GM12892 (cell line): ENCODE measurements around the gene PRRC2B.

Experiments
- POLR2A ChIP-seq: IDR thresholded peaks from 2 replicates; pipeline ENCODE4 v1.6.1; 2011; ENCODE audit warnings: low read depth, low read length, control low read depth
- POLR2AphosphoS5 ChIP-seq: IDR thresholded peaks from 2 replicates; pipeline ENCODE4 v1.6.1; 2011; ENCODE audit warnings: low read depth, low read length, control low read depth
- TAF1 ChIP-seq: IDR thresholded peaks from 2 replicates; pipeline ENCODE4 v1.6.1; 2011; ENCODE audit warnings: low read depth, mild to moderate bottlenecking, control low read depth, low read length, borderline replicate concordance

DNA sequence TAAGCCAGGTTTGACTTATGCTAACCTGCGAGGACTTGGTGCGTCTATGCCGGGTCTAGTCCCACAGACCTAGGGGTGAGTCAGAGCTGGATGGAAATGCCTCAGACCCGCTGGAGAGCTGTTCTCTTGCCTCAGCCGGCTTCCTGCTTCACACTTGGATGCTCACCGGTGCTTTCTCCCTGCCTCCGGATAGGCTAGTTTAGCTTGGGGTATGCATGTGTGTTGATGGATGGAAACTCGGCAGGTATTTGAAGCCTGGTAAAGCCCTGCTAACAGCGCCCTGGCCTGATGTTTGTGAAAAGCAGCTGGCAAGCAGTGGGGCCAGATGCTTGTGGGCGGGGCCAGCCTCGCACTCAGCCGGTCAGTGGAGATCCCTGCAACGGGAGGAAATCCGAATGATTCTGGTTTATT, 29.3 kb downstream of the PRRC2B start:
- TF ChIP-seq POLR2A, result no peak
- no peak for TF ChIP-seq TAF1
- no peak for TF ChIP-seq POLR2AphosphoS5
